GM12878 (cell line): ENCODE results near the gene AMPD2. TPM values are rescaled to one million over a fixed set of nuclear protein-coding genes. Genes with fewer than 3 reads are reported as not detected.

Source experiments
- ATAC-seq: fragments of 200-7000 bp; cut with Tn5 transposase; 3 replicates; pipeline ENCODE4 v1.9.1; 2020; ENCODE audit warnings: mild to moderate bottlenecking, moderate library complexity
- BruUV-seq: library from RNA; stranded (reverse); fragments of 400-500 nt; replicated peaks from 2 replicates; lab custom pipeline; 2021; lab: Mats Ljungman, UMichigan
- CTCF ChIA-PET: fragments of 300-600 bp; sonication (Branson Sonifier 250); formaldehyde crosslinking; extraction: SDS; loops from one replicate; lab custom pipeline; 2021; ENCODE audit warnings: inconsistent platforms; lab: Yijun Ruan, JAX
- POLR2A ChIA-PET: fragments of 350-600 bp; formaldehyde crosslinking; extraction: SDS; loops from one replicate; lab custom pipeline; 2021; ENCODE audit warnings: inconsistent platforms; lab: Charles Lee
- RAD21 ChIA-PET: fragments of 300-600 bp; sonication (Branson Sonifier 250); formaldehyde crosslinking; loops from one replicate; lab custom pipeline; 2023; ENCODE audit warnings: antibody characterized with exemption; ENCODE audit not compliant: unreplicated experiment; lab: Charles Lee
- SMC1A ChIA-PET: fragments of 300-600 bp; sonication (Branson Sonifier 250); formaldehyde crosslinking; loops from one replicate; lab custom pipeline; 2023; ENCODE audit not compliant: unreplicated experiment, uncharacterized antibody; lab: Charles Lee
- DNase-seq: peaks from one replicate; pipeline ENCODE4 v3.0.0-alpha.2; 2011; ENCODE audit warnings: low read depth, low spot score
- FAIRE-seq: peaks from 3 replicates; lab custom pipeline; 2011; peaks lifted over from hg19 to GRCh38; lab: Jason Lieb, UNC
- H2AFZ ChIP-seq: 2 replicates; pipeline ENCODE4 v1.6.0; 2011; ENCODE audit warnings: low read depth, low read length, control low read depth; ENCODE audit not compliant: control insufficient read depth
- H3K27ac ChIP-seq: 2 replicates; pipeline ENCODE4 v1.5.1; 2011; ENCODE audit warnings: control low read depth; ENCODE audit not compliant: control insufficient read depth, insufficient read depth
- H3K27me3 ChIP-seq, 2 experiments: replicated peaks in 1 of 2; 2 replicates each; pipeline versions ENCODE4 v1.6.0 to v1.6.1; 2011; ENCODE audit warnings: low read length in 1 of 2; ENCODE audit not compliant: control insufficient read depth in 2 of 2, insufficient read depth in 2 of 2
- H3K36me3 ChIP-seq, 2 experiments: 2 replicates each; pipeline ENCODE4 v1.5.1; 2011; ENCODE audit warnings: low read length in 1 of 2; ENCODE audit not compliant: control insufficient read depth in 2 of 2, insufficient read depth in 2 of 2
- H3K4me1 ChIP-seq: 2 replicates; pipeline ENCODE4 v1.6.1; 2011; ENCODE audit warnings: mild to moderate bottlenecking, low read length, moderate library complexity, mixed read lengths; ENCODE audit not compliant: control insufficient read depth, insufficient read depth
- H3K4me2 ChIP-seq: 2 replicates; pipeline ENCODE4 v1.6.0; 2011; ENCODE audit warnings: control low read depth; ENCODE audit not compliant: control insufficient read depth, insufficient read depth
- H3K4me3 ChIP-seq: fragments of 200-600 bp; sonication (generic); 2 replicates; pipeline ENCODE4 v1.5.1; 2016
- H3K79me2 ChIP-seq: 2 replicates; pipeline ENCODE4 v1.6.0; 2011; ENCODE audit warnings: low read length; ENCODE audit not compliant: control insufficient read depth, insufficient read depth
- H3K9ac ChIP-seq: 2 replicates; pipeline ENCODE4 v1.8.0; 2011; ENCODE audit warnings: low read length, control low read depth, mixed read lengths; ENCODE audit not compliant: control insufficient read depth, insufficient read depth
- H3K9me3 ChIP-seq: replicated peaks from 3 replicates; pipeline ENCODE4 v1.5.1; 2011; ENCODE audit warnings: mild to moderate bottlenecking, low read length; ENCODE audit not compliant: control insufficient read depth, insufficient read depth
- H4K20me1 ChIP-seq: 2 replicates; pipeline ENCODE4 v1.6.0; 2011; ENCODE audit not compliant: control insufficient read depth, insufficient read depth
- BCL11A ChIP-seq: IDR thresholded peaks from 2 replicates; pipeline ENCODE4 v1.6.1; 2011; ENCODE audit warnings: low read depth, low read length
- CBX3 ChIP-seq: fragments of 200-600 bp; sonication (generic); IDR thresholded peaks from 2 replicates; pipeline ENCODE4 v1.6.1; 2016; ENCODE audit warnings: low read depth, borderline replicate concordance
- FOXK2 ChIP-seq: fragments of 450-650 bp; IDR thresholded peaks from 2 replicates; pipeline ENCODE4 v1.6.1; 2017; ENCODE audit warnings: mild to moderate bottlenecking, moderate library complexity
- HDAC2 ChIP-seq: fragments of 200-600 bp; sonication (generic); IDR thresholded peaks from 2 replicates; pipeline ENCODE4 v1.6.1; 2017
- JUNB ChIP-seq: IDR thresholded peaks from 2 replicates; pipeline ENCODE4 v1.6.1; 2016; ENCODE audit warnings: antibody characterized with exemption, mild to moderate bottlenecking
- MXI1 ChIP-seq: fragments of 150-350 bp; IDR thresholded peaks from 2 replicates; pipeline ENCODE4 v1.6.1; 2011; ENCODE audit warnings: low read depth, mild to moderate bottlenecking, inconsistent platforms, low read length, improper control_type of control experiment
- NKRF ChIP-seq: fragments of 450-650 bp; conservative IDR thresholded peaks from 2 replicates; pipeline ENCODE4 v1.6.1; 2017; ENCODE audit warnings: mild to moderate bottlenecking, moderate library complexity
- SMAD1 ChIP-seq: fragments of 450-650 bp; IDR thresholded peaks from 2 replicates; pipeline ENCODE4 v1.6.1; 2018; ENCODE audit warnings: mild to moderate bottlenecking, low read depth; ENCODE audit not compliant: partially characterized antibody
- WGBS: methylation state at CpG from one replicate; pipeline ENCODE4 v1.1.6; 2016; ENCODE audit warnings: low lambda C conversion rate; ENCODE audit not compliant: insufficient replicate concordance, insufficient coverage; ENCODE audit errors: missing lambda C conversion rate; 5-methylcytosine and 5-hydroxymethylcytosine counted together
- in situ Hi-C: fragments of 300-500 bp; cut with MboI; formaldehyde crosslinking; loops from 9 replicates; pipeline ENCODE4 v1.14.3; 2018; ENCODE audit warnings: mixed read lengths
- intact Hi-C: fragments of 100-400 bp; cut with micrococcal nuclease; formaldehyde crosslinking; loops from one replicate; pipeline ENCODE4 v1.14.2; 2022; ENCODE audit not compliant: unreplicated experiment
- polyA plus RNA-seq, 11 experiments: library from polyadenylated mRNA; depleted of rRNA in 4 of 11; unstranded in 6 of 11; stranded (reverse) in 5 of 11; fragments of >200 nt; fragmentation: Nextera tagmentation in 4 of 11; fragmentation: Illumina TruSeq in 1 of 11; extraction: Ambion mirVana in 4 of 11; extraction: Trizol in 1 of 11; gene quantifications; 1 replicate in 1 of 11; 2 replicates in 10 of 11; pipeline versions ENCODE4 v1.2.1 to v1.2.3, GENCODE V29; 2011 to 2016; ENCODE audit warnings: inconsistent platforms in 2 of 11, missing spikeins in 2 of 11, low read depth in 1 of 11
- total RNA-seq, 4 experiments: library from RNA; depleted of rRNA in 3 of 4; stranded (reverse); fragments of >200 nt in 3 of 4; fragmentation: Illumina TruSeq in 1 of 4; extraction: Trizol in 1 of 4; gene quantifications; 2 replicates each; pipeline versions ENCODE4 v1.2.1 to v1.2.3, GENCODE V29; 2013 to 2021

The AMPD2 gene
- total and polyA plus RNA-seq, 10 of the 15 experiments (the other 5 are each of a cell fraction or from before 2014, with no cell fraction given) = 2.0 to 75.9 (median 31.3) TPM

- DNase-seq = no peak
- ChIA-PET CTCF (interaction anchor here (0.8 to 5.0 kb wide), 7 partner anchors 9 to 163 kb away, joined by 3 to 17 read pairs (median 5); partner anchors contain the start of gene GNAI3), POLR2A (interaction anchor here (0.8 to 1.1 kb wide), 3 partner anchors 16 to 427 kb away, joined by 3 to 5 read pairs (median 3); no protein-coding TSS in a partner anchor), SMC1A (interaction anchor here (0.8 to 2.6 kb wide), 6 partner anchors 8 to 68 kb away, joined by 3 to 13 read pairs (median 4); no protein-coding TSS in a partner anchor), RAD21 (interaction anchor here (0.5 to 2.6 kb wide), 3 partner anchors 65 to 883 kb away, joined by 3 to 9 read pairs (median 4); partner anchors contain the start of gene GNAI3)
- no peak overlapping the region for H3K9ac ChIP-seq
- H3K79me2 ChIP-seq = no peaks in the 10 kb centered on the region
- H4K20me1 ChIP-seq = no peaks in the 10 kb centered on the region
- no peak overlapping the region for H3K27ac ChIP-seq
- TF ChIP-seq NKRF = no peak
- no peak for TF ChIP-seq HDAC2
- TF ChIP-seq MXI1 = no peak
- no peak for TF ChIP-seq FOXK2
- no peak for TF ChIP-seq BCL11A
- no peak for TF ChIP-seq JUNB
- no peak for TF ChIP-seq CBX3
- TF ChIP-seq SMAD1 = no peak
- H2AFZ ChIP-seq = no peak overlapping the region
- no peak overlapping the region for H3K4me2 ChIP-seq
- no peaks in the 10 kb centered on the region for H3K9me3 ChIP-seq
- intact Hi-C loops = no loop called here
- no TSS peak for BruUV-seq
- no peaks in the 10 kb centered on the region for H3K27me3 ChIP-seq
- H3K36me3 ChIP-seq = no peaks in the 10 kb centered on the region
- 68% methylated on average over 7 of the region's 7 CpGs for WGBS
- peaks cover 6% of the 10 kb centered on the region; the same call in 1 of the 2 replicates for H3K4me1 ChIP-seq
- ATAC-seq = no peak
- FAIRE-seq = no peak
- in situ Hi-C loops = no loop called here
- H3K4me3 ChIP-seq = no peak overlapping the region
Measured at GRCh38 chr1:109613361-109614147, 6.1 kb upstream of the AMPD2 start.
